HCT116 (cell line): ENCODE results near the gene RBKS. TPM values are rescaled to one million over a fixed set of nuclear protein-coding genes. Genes with fewer than 3 reads are reported as not detected.

ENCODE experiments used
- ATAC-seq: fragments of 200-7000 bp; cut with Tn5 transposase; 2 replicates; pipeline ENCODE4 v1.9.1; 2020; ENCODE audit warnings: mild to moderate bottlenecking, moderate library complexity
- BruUV-seq: library from RNA; stranded (reverse); fragments of 400-500 nt; replicated peaks from 2 replicates; lab custom pipeline; 2021; lab: Mats Ljungman, UMichigan
- CTCF ChIA-PET: fragments of 300-600 bp; sonication (Branson Sonifier 250); formaldehyde crosslinking; loops from one replicate; lab custom pipeline; 2021; ENCODE audit warnings: antibody characterized with exemption; lab: Charles Lee
- POLR2A ChIA-PET: fragments of 300-600, 350-600 bp; sonication (Branson Sonifier 250); formaldehyde crosslinking; loops from one replicate; lab custom pipeline; 2021; ENCODE audit warnings: antibody characterized with exemption; lab: Charles Lee
- RAD21 ChIA-PET, 2 experiments: fragments of 300-600 bp; sonication (Branson Sonifier 250); formaldehyde crosslinking; loops; one replicate each; lab custom pipeline; 2023; ENCODE audit warnings: low total read pairs in 2 of 2; ENCODE audit not compliant: uncharacterized antibody in 2 of 2, unreplicated experiment in 2 of 2, low non-redundant PET in 1 of 2; lab: Charles Lee
- DNase-seq: peaks from one replicate; pipeline ENCODE4 v3.0.0-alpha.2; 2010; ENCODE audit warnings: low read depth, low spot score
- H2AFZ ChIP-seq: fragments of 200-600 bp; shearing (Covaris generic), sonication (generic); 2 replicates; pipeline ENCODE4 v1.6.1; 2017; ENCODE audit warnings: low read depth, mixed run types, mixed read lengths, antibody characterized with exemption, low read length; ENCODE audit not compliant: poor library complexity, severe bottlenecking
- H3K27ac ChIP-seq: 2 replicates; pipeline ENCODE4 v1.5.1; 2012; ENCODE audit warnings: low read depth, low read length
- H3K27me3 ChIP-seq: fragments of 200-600 bp; sonication (generic); 2 replicates; pipeline ENCODE4 v1.6.1; 2016; ENCODE audit warnings: mixed run types, low read length, mixed read lengths; ENCODE audit not compliant: insufficient read depth
- H3K36me3 ChIP-seq, 2 experiments: fragments of 200-500 bp in 1 of 2; fragments of 200-600 bp in 1 of 2; sonication (Bioruptor generic) in 1 of 2; sonication (generic) in 1 of 2; 2 replicates each; pipeline versions ENCODE4 v1.5.1 to v1.6.1; 2014 to 2016; ENCODE audit warnings: low read length in 2 of 2, inconsistent platforms in 1 of 2, mixed read lengths in 1 of 2, mixed run types in 1 of 2; ENCODE audit not compliant: insufficient read depth in 2 of 2, control insufficient read depth in 1 of 2
- H3K4me1 ChIP-seq, 2 experiments: fragments of 200-600 bp in 1 of 2; sonication (generic) in 1 of 2; 2 replicates each; pipeline versions ENCODE4 v1.5.1 to v1.6.1; 2012 to 2017; ENCODE audit warnings: low read length in 2 of 2, inconsistent platforms in 1 of 2, mild to moderate bottlenecking in 1 of 2, mixed read lengths in 1 of 2, mixed run types in 1 of 2, moderate library complexity in 1 of 2; ENCODE audit not compliant: insufficient read depth in 2 of 2, control insufficient read depth in 1 of 2
- H3K4me2 ChIP-seq: fragments of 200-600 bp; sonication (generic); 2 replicates; pipeline ENCODE4 v1.6.1; 2017; ENCODE audit warnings: mixed run types, low read length, mixed read lengths
- H3K4me3 ChIP-seq, 2 experiments: fragments of 200-600 bp in 1 of 2; sonication (generic) in 1 of 2; replicated peaks in 1 of 2; 2 replicates each; pipeline ENCODE4 v1.5.1; 2011 to 2016; ENCODE audit warnings: low read length in 2 of 2, control low read depth in 1 of 2, low read depth in 1 of 2, mild to moderate bottlenecking in 1 of 2, mixed read lengths in 1 of 2, mixed run types in 1 of 2
- H3K79me2 ChIP-seq: fragments of 200-600 bp; sonication (generic); 2 replicates; pipeline ENCODE4 v1.6.1; 2017; ENCODE audit warnings: mild to moderate bottlenecking, mixed run types, low read length, moderate library complexity, mixed read lengths; ENCODE audit not compliant: insufficient read depth
- H3K9ac ChIP-seq: fragments of 200-600 bp; sonication (generic); 2 replicates; pipeline ENCODE4 v1.6.1; 2016; ENCODE audit warnings: low read length, mixed read lengths
- H3K9me2 ChIP-seq: fragments of 200-600 bp; sonication (generic), shearing (Covaris generic); 2 replicates; pipeline ENCODE4 v1.6.1; 2017; ENCODE audit warnings: mixed run types, mild to moderate bottlenecking, moderate library complexity; ENCODE audit not compliant: insufficient read depth
- H3K9me3 ChIP-seq, 2 experiments: fragments of 200-500 bp in 1 of 2; fragments of 200-600 bp in 1 of 2; sonication (Bioruptor generic) in 1 of 2; sonication (generic) in 1 of 2; 2 replicates each; pipeline ENCODE4 v1.6.1; 2014 to 2017; ENCODE audit warnings: low read length in 2 of 2, mixed read lengths in 2 of 2, inconsistent platforms in 1 of 2, low read depth in 1 of 2, mild to moderate bottlenecking in 1 of 2, mixed run types in 1 of 2, moderate library complexity in 1 of 2; ENCODE audit not compliant: control insufficient read depth in 1 of 2, insufficient read depth in 1 of 2
- H4K20me1 ChIP-seq: fragments of 200-600 bp; sonication (generic), shearing (Covaris generic); 2 replicates; pipeline ENCODE4 v1.6.1; 2017; ENCODE audit warnings: mixed run types, mild to moderate bottlenecking, moderate library complexity; ENCODE audit not compliant: insufficient read depth
- EGR1 ChIP-seq: IDR thresholded peaks from 2 replicates; pipeline ENCODE4 v1.6.1; 2012; ENCODE audit warnings: low read depth
- TCF7L2 ChIP-seq: IDR thresholded peaks from 2 replicates; pipeline ENCODE4 v1.7.0; 2011; ENCODE audit warnings: borderline replicate concordance, inconsistent platforms; ENCODE audit not compliant: insufficient read depth, insufficient read length; ENCODE audit errors: extremely low read depth
- ZNF274 ChIP-seq: fragments of 200-500 bp; sonication (Bioruptor generic); IDR thresholded peaks from 2 replicates; pipeline ENCODE4 v1.6.1; 2014; ENCODE audit warnings: mild to moderate bottlenecking, low read depth, low read length, inconsistent platforms
- intact Hi-C: fragments of 100-400 bp; cut with micrococcal nuclease; formaldehyde crosslinking; loops from 2 replicates; pipeline ENCODE4 v1.10.0; 2022
- total RNA-seq: library from RNA; stranded (reverse); gene quantifications from one replicate; pipeline ENCODE4 v1.2.1, GENCODE V29; 2021; ENCODE audit not compliant: unreplicated experiment

The RBKS gene
- total RNA-seq, 1 experiment from 2014 or later: 2.4 TPM

- H3K27me3 ChIP-seq: no peaks in the 10 kb centered on the region
- DNase-seq (no peak), ATAC-seq (no peak)
- no TSS peak for BruUV-seq
- RAD21 ChIA-PET: interaction anchor here in 1 of 2 experiments (0.7 kb wide), 1 partner anchor 87 kb away, joined by 3 read pairs; no protein-coding TSS in a partner anchor
- peaks cover 0 to 19% of the 10 kb centered on the region in 2 experiments; a peak in 2 of 4 replicates for H3K4me1 ChIP-seq
- no peaks in the 10 kb centered on the region for H3K79me2 ChIP-seq
- H4K20me1 ChIP-seq: no peaks in the 10 kb centered on the region
- H3K4me3 ChIP-seq: no peak overlapping the region
- H3K9me3 ChIP-seq: no peaks in the 10 kb centered on the region
- no peaks in the 10 kb centered on the region for H3K36me3 ChIP-seq
- CTCF ChIA-PET: no interaction called here
- intact Hi-C loops: no loop called here
- no peak for TF ChIP-seq ZNF274
- TF ChIP-seq EGR1: no peak
- no peak overlapping the region for H3K9ac ChIP-seq
- no peak overlapping the region for H3K27ac ChIP-seq
- no peaks in the 10 kb centered on the region for H3K9me2 ChIP-seq
- H2AFZ ChIP-seq: no peak overlapping the region
- no peak overlapping the region for H3K4me2 ChIP-seq
- POLR2A ChIA-PET: no interaction called here
Observed at GRCh38 chr2:27790796-27791195, 99.4 kb downstream of the RBKS start.

GRCh38 chr2:27782701-27783100, 107.5 kb downstream of the RBKS start:
- peaks cover 19% of the 10 kb centered on the region for H3K79me2 ChIP-seq
- no peak for TF ChIP-seq TCF7L2
- H3K36me3 ChIP-seq: 0 out of 4 replicates have a peak, but pooled peaks cover 0 to 2% of the 10 kb centered on the region in 2 experiments
- ChIA-PET CTCF (no interaction called here), POLR2A (no interaction called here), RAD21 (no interaction called here)
- no peak for ATAC-seq
- no peaks in the 10 kb centered on the region for H3K27me3 ChIP-seq
- H3K4me2 ChIP-seq: no peak overlapping the region
- no peak overlapping the region for H3K27ac ChIP-seq
- no peak for DNase-seq
- no peaks in the 10 kb centered on the region for H3K9me2 ChIP-seq
- no TSS peak for BruUV-seq
- no peak overlapping the region for H2AFZ ChIP-seq
- no peaks in the 10 kb centered on the region for H3K9me3 ChIP-seq
- H3K4me1 ChIP-seq: no peaks in the 10 kb centered on the region
- H3K4me3 ChIP-seq: no peak overlapping the region
- H3K9ac ChIP-seq: no peak overlapping the region
- intact Hi-C loops: no loop called here
- peaks cover 5% of the 10 kb centered on the region; the same call in 1 of the 2 replicates for H4K20me1 ChIP-seq
